HL-60/S4 (cell line): ENCODE measurements around the gene RFTN1.

Experiments
- in situ Hi-C: fragments of 300-500 bp; cut with MboI; formaldehyde crosslinking; loops from 2 replicates; pipeline ENCODE4 v1.14.3; 2022; ENCODE audit warnings: low sequenced_read_pairs

Gene RFTN1

DNA sequence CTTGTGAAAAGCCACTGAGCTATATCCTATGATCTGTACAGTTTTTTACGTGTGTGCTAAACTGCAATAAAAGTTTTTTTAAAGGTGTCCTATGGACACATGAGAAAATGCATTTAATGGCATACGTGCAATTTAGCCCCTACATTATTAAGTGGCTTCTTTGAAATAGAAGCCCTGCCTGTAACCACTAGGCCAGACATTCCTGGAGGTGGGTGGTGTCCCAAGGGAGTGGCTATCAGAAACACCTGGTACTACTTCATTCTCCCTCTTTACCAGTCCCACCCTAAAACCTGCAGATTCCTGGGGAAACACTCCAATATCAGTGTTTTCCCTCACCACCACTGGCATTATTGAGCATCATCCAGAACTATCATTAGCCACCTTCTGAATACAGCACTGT, 148.5 kb downstream of the RFTN1 start:
- in situ Hi-C loops, result no loop called here

DNA sequence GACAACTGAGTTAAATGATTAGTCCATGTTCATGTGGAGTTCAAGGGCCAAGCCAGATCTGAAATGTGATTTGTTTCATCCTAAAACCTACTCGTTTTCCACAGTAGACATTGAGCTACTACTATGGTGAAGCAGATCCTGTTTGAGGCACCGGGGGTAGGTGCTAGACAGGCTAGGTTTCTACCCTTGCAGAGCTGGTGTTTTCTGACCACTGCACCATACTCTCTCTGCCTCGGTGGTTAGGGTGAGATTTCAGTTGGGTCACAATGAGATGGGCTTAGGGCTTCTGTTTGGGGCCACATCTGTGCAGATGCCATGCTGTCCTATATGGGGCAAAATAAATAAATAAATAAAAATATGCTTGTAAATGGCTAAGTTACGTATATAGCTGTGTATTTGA, 149.2 kb downstream of the RFTN1 start:
- in situ Hi-C loops, result no loop called here

DNA sequence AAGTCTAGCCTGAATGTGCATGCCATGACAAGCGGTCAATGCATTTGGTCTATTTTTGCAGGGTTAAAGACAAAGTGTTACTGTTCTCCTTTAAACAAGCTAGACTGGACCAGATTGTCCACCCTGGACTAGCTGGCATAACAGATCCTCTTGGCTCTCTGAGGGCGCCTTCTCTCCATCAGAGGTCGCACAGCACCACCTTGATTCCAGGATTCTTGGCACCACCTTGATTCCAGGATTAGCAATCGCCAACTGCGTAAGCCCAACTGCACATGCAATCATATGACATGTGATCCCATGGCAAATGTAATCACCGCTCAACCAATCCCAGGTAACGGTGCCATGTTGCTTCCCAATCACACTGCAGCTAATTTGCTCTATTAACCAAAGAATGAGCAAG, 149.9 kb downstream of the RFTN1 start:
- in situ Hi-C loops, result no loop called here

DNA sequence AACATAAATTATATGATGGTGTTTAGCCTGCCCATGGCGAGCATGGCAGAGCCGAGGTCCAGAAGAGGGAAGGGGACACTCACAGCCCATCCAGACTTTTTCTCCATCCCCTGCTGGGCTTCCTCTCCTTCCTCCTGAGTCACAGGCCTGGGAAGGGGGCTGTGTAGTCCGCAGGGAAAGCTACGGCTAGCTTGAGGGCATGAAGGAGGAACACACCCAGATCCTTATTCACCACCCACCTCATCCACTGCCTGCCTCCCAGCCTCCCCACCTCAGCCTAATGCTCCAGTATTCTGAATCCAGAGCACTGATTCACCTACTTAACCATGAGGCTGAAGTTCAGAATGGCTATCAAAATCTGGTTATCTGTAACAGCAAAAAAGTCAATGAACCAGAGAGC, 150.7 kb downstream of the RFTN1 start:
- in situ Hi-C loops, result no loop called here

DNA sequence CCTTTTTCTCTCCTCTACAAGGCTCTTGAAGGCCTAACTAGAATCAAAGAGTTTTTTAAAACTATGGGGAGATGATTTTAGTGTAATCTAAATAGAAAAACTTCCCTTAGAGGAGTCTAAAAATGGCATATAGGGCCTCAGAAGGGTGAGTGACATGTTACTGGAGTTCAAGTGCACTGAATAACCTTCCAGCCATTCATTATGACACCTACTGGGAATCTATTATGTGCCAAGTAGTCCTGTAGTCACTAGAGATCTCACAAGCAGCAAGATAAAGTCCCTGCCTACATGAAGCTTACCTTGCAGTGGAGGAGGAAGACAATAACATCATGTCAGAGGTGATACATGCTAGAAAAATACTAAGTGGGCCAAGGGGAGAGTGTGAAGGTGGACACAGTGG, 152.4 kb downstream of the RFTN1 start:
- in situ Hi-C loops, result no loop called here

DNA sequence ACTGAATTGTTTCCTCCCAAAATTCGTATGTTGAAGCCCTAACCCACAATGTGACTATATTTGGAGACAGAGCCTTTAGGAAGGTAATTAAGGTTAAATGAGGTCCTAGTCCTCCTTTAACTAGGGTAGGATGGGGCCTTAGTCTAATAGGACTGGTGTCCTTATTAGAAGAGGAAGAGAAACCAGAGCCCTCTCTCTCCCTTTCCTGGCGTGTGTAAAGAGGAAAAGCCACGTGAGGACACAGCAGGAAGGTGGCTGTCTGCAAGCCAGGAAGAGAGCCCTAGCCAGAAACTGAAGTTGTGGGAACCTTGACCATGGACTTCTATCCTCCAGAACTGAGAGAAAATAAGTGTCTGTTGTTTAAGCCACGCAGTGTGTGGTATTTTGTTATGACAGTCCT, 154.2 kb downstream of the RFTN1 start:
- in situ Hi-C loops, result no loop called here

DNA sequence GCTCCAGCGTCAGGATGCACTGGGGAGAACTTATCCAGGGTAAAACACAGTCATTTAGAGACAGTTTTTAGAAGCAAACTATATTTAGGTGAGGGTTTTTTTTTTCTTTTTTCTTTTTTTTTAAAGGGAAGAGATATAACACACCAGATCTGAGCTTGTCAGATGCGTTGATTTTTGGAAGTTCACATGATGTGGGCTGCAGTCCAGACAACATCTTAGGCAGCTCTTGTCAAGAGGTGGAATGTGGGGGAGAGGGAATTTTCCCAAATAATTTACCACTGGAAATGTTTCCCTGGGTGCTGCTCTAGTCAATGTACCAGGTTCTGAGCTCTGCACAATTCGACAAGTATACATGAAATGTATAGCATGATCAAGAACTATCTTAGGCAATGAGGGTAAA, 155.2 kb downstream of the RFTN1 start:
- in situ Hi-C loops, result no loop called here

DNA sequence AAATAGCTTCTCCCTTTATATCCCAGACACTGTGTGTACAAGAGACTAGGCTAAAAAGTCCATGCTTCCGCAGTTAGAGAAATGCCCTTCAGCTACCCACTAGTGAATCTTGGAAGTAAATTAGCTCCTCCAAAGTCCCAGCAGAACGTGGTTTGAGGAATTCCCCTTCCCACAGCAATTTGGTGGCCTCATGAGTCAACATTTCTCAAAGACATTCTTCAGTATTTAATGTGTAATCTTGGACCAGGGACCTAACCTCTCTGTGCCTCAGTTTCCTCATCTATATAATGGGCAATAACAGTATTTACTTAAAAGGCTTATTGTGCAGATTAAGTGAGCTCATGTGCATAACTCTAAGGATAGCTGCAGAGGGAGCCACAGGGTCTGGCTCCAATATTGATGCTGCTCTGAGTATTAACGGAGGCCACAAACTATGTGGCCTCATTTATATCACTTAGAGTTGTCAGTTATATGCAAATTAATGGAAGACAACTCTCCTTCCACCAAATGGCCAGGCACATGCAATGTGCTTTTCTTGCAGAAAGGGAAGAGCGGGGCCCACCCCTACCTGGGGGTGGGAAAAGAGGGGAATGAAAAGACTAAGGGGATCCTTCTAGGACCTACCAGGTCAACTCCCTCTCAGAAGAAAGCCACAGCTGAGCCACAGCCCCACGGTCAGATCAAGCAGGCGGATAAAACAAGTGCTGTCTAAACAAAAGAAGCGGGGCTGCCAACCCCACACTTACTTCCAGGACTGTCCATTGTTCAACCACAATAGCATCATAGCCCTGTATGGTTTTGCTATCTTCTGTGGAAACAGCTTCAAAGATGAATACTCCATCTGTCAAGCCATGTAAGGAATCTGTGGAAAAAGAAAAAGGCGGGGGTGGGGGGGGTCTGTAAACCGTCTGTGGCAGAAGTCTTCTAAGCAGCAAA, 156.0 kb downstream of the RFTN1 start:
- in situ Hi-C loops, result no loop called here

DNA sequence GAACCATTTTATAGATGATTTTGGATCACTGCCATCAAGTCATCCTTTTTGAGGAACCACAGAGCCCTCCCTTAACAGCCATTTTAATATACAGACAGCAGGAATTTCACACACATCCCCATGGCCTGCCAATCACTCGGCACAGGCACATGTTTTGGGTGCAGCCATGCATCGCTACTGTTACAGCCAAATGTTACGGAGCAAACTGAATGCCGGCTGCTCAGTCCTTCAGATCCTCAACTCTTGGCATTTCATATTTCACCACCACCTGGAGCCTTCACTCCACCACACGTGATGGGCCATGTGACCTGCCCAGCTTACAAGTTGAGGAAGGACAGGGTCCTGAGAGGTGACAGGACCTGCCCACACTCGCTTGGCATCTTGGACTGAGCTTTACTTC, 157.7 kb downstream of the RFTN1 start:
- in situ Hi-C loops, result no loop called here

DNA sequence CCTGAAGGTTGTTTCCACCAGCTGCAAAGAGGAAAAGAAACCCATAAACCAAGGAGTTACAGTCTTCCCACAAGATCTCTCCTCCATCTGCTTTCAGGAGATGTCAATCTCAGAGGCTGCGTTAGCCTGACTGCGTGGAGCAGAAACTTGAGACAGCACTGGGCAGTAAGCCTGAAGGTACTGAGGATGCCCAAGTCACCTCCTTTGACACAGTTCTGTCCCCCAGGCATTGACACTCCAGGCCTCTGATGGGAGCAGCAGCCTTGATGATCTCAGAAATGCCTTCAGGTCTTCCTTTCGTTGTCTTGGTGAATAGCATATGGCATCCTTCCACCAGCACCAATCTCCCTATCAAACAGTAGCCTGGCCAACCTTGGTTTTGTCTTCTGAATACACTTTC, 159.2 kb downstream of the RFTN1 start:
- in situ Hi-C loops, result no loop called here

DNA sequence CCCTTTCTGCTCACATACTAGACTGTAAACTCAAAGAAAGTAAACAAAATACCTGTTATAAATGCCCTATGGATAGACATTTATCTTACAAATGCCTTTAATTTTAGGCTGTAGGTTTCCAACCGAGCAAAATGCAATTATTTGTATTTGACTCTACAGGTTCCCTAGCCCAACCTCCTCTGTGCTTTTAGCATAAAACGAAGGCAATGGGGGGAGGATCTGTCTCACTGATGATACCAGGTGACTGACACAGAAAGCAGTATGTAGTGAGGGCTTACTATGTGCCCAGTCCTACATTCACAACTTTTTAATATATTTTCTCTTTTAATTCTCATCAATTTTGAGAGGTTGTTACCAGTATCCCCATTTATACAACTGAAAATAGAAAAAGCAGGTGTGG, 161.1 kb downstream of the RFTN1 start:
- in situ Hi-C loops, result no loop called here

DNA sequence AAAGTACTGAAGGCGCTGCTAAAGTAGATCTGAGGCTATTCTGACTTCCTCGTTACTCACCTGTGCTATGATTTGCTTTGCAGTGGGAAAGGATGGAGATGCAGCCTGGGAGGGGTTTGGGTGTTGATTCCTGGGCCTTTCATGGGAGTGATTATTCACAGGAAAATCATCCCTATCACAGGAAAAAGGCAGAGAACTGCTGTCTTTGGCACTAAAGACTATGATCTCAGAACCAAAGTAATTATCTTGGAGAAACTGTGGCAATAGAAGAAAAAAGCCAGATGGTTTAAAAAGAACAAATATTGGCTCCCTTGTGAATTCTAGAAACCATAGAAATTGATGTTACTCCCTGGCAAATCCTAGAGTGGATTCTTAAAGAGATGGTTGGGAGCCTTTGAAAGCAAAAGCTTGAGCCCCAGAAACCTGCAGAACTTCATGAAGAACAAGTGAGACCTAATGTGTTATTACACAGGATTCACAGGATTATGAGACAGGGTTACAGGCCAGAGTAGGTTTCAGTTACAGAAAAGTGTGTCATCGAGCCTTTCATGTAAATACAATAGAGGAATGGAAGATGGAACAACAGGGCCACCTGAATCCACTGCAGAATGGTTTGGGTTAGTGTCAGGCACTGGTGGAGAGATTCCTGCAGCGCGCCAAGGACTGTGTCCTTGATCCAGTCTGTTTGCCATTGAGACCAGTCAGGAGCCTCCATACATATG, 162.7 kb downstream of the RFTN1 start:
- in situ Hi-C loops, result no loop called here

DNA sequence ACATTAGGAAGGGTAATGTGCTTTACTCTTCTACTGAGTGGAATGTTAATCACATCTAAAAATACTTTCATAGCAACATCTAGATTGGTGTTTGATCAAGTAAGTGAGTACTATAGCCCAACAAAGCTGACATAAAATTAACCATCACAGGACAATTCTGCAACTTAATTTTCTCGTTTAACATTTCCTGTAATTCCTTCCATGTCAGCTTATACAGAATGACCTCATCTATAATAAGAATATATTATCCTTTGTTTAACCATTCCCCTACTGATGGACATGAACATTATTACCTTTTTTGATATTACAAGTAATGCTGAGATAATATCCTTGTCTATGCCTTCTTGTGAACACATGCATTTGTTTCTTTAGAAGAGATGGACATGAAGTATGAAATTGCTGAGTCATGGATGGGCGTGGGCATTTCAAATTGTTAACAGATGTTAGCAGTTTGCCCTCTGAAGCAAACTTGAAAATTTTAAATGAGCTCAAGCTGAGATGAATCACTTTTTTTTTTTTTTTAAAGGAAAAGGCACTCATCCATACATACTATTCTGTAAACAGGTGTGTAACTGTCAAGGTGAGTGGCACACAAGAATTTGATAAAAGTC, 163.4 kb downstream of the RFTN1 start:
- in situ Hi-C loops, result no loop called here

DNA sequence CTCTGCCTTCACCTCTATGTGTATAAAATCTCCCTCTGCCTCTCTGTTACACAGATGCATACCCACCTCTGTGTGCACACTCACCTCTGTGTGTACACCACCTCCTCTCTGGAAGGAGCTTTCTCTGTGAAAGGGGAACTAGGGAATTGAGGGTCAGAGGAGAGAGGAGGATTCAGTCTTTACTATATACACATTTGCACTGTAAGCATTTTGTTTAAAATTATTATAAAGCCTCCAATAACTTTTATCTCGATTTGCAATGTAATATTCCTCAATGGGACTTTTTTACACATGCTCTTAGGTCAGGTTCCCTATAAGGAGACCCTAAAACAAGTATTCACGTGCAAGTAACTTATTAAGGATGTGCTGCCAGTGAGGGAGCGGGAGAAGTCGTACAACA, 166.0 kb downstream of the RFTN1 start:
- in situ Hi-C loops, result no loop called here

DNA sequence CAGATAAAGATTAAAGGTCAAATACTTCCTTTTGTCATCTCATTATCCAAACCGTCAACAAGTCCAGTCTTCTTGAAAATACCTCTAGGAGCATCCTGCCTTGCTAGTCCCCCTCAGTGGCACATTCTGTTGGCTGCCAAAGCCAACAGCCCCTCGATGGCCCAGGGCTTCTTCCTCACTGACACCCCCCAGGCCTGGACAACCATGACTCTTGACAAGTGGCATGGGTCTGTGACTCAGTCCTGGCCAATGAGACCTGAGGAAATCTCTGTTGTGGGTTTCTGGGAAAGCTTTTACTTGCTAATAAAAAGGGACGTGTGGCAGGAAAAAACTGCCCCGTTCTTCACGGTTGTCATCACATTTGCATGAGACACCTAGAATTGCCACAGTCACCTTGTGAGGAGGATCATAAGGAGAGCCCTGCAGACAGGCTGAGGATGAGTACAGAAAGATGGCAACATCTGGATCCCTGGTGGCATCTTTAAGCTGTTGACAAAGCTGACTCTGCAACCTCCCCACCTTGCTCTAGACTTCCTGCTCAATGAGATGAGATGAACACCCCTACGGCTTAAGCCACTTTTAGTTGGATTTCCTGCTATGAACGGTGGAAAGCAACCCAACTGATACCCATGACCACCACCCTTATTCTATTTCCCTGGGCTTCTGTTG, 167.0 kb downstream of the RFTN1 start:
- in situ Hi-C loops, result no loop called here

DNA sequence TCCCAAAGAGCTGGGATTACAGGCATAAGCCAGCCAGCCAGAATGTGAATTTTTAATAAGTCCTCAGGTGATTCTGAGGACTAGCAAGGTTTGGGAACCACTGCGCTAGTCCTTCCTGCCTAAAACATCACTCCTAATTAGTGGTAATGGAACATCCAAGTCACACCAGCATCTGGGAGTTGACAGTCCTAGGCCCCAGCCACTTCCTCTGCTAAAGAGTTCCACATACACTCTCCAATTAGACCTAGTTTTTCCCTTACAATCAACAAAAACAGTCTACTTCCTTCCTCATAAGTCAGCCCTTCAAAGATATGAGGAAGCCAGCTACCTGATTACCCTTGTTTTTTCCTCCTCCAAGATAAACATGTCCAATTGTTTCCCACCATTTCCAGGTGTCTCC, 170.4 kb downstream of the RFTN1 start:
- in situ Hi-C loops, result no loop called here

DNA sequence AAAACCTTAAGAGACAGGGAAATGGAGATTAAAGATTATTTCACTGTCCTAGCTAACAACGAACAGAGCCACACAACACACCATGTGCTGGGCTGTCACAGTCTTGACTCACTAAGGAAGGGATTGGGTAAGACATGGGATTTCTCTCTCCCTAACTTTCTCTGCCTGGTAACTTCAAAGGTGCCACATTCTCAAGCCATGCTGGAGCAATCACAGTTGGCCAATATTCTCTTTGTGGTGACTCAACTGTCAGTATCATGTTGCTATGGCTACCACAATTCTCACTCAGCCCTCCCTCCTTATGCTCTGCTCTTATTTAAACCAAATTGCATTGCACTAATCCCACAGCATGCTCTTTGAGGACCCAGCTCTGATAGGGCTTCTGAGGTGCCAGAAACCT, 174.5 kb downstream of the RFTN1 start:
- in situ Hi-C loops, result no loop called here

DNA sequence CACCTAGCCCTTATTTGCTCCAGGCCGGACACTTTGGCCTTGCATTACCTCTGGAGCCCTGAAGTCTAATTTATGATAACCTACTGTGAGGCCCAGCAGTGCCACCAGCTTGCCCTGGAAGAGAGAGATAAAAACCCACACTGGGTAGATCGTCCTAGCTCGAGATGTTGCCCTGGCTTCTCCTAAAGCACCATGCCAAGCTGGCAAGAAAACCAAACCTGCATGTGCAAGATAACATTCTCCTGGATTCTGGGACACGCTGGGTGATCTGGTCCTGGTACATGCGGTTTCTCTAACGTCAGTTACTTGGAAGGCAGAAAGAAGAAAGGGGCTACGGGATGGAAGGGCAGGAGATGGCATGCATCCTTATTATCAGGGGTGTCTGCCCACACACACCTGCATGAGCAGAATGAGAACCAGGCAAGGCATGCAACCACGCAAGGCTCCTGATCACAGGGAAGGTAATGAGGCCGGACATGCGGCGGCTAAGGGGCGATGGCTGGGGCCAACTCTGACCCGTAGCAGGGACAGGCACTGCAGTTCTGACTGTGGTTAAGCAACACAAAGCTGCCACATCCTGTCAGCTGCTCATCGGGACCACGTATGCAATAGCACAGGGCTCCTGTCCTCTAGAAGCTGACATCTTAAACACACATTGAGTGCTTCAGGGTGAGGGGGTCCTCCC, 175.5 kb downstream of the RFTN1 start:
- in situ Hi-C loops, result no loop called here

DNA sequence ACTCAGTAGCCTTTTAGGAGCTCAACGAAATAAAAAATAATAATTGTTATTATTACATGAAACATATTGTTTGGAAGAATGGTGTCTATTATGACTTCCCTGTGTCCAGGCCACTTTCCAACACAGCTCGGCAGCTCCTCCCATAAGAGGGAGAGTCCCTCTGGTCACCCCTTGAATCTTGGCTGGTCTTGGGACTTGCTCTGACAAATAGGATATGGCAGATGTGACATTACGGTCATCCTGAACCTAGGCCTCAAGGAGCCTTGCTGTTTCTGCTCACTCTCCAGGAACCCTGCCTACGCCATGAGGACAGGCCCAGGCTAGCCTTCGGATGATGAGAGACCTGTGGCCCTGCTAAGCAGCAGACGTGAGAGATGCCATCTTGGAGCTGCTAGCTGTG, 176.7 kb downstream of the RFTN1 start:
- in situ Hi-C loops, result no loop called here

DNA sequence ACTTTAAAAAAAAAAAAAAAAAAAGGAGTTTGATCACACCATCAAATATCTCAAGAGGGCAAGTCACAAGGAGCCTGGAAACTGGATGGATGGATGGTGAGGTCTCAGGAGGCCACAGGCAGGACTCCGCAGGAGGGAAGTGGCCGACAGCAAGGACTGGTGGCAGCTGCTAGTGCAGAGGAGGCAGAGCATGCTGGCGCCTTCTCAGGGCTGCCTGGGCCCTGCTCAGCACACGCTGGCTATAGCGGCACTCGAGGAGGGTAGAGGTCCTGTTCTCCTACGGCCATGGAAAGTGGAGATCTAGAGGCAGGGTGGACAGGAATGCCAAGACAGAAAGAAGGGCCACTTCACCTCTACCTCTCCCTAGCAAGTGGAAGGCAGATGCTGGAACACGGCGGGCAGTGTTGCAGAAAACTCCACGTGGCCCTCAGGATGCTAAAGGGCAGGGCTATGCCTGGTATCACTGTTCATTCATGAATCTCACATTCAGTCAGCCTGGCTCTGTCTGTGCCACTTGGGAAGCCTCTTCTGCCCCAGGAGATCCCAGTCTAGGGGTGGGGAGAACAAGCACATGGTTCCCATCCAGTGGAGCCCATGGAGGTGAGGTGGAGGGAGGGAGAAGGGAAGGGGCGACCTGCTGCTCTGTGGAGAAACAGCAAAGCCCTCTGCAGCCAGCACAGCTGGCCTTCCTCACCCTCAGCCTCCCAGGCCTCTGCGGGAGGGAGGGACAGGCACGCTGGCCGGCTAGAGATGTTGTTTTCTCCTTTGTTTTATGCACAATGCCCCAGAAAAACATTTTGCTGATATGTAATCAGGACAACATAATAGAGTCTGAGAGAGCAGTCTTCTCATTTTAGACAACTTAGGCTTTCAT, 177.5 kb downstream of the RFTN1 start:
- in situ Hi-C loops, result no loop called here
